Heart left ventricle (tissue), 16 donors: ENCODE data around the gene WDR87. TPM values are rescaled to one million over a fixed set of nuclear protein-coding genes. Genes with fewer than 3 reads are reported as not detected.

Experiments
- ATAC-seq, 4 donors: fragments of 200-7000 bp; cut with Tn5 transposase; one replicate each; pipeline ENCODE4 v1.9.1; 2020 to 2022; ENCODE audit warnings: moderate library complexity in 4 of 4, mild to moderate bottlenecking in 3 of 4, moderate number of reproducible peaks in 1 of 4
- DNase-seq, 5 donors: peaks; one replicate each; pipeline ENCODE4 v3.0.0-alpha.2; 2020
- H3K27ac ChIP-seq, 12 donors: fragments of 200-600 bp; sonication (generic) in 4 of 12; one replicate each; pipeline versions ENCODE4 v1.5.0 to v1.8.0; 2016 to 2022; ENCODE audit warnings: mild to moderate bottlenecking in 2 of 12
- H3K27me3 ChIP-seq, 9 donors: fragments of 200-600 bp; sonication (generic) in 2 of 9; one replicate each; pipeline versions ENCODE4 v1.5.1 to v1.8.0; 2016 to 2022; ENCODE audit warnings: mild to moderate bottlenecking in 3 of 9
- H3K36me3 ChIP-seq, 9 donors: fragments of 200-600 bp; sonication (generic) in 2 of 9; one replicate each; pipeline versions ENCODE4 v1.5.0 to v1.8.0; 2018 to 2022; ENCODE audit warnings: mild to moderate bottlenecking in 2 of 9
- H3K4me1 ChIP-seq, 12 donors: fragments of 200-600 bp; sonication (generic) in 4 of 12; one replicate each; pipeline versions ENCODE4 v1.5.0 to v1.8.0; 2016 to 2022; ENCODE audit warnings: mild to moderate bottlenecking in 3 of 12
- H3K4me3 ChIP-seq, 12 donors: fragments of 200-600 bp; sonication (generic) in 4 of 12; one replicate each; pipeline versions ENCODE4 v1.5.0 to v1.8.0; 2017 to 2022; ENCODE audit warnings: mild to moderate bottlenecking in 9 of 12, moderate library complexity in 4 of 12
- H3K9me3 ChIP-seq, 12 donors: fragments of 200-600 bp; sonication (generic) in 4 of 12; one replicate each; pipeline versions ENCODE4 v1.5.0 to v1.8.0; 2016 to 2022; ENCODE audit warnings: mild to moderate bottlenecking in 1 of 12
- CTCF ChIP-seq, 12 donors: fragments of 200-600 bp; sonication (generic) in 4 of 12; IDR thresholded peaks; one replicate each; pipeline versions ENCODE4 v1.5.0 to v1.8.0; 2018 to 2022; ENCODE audit warnings: antibody characterized with exemption in 12 of 12, mild to moderate bottlenecking in 5 of 12
- POLR2A ChIP-seq, 2 donors: fragments of 450-650 bp; IDR thresholded peaks; one replicate each; pipeline ENCODE4 v1.6.1; 2017; ENCODE audit warnings: antibody characterized with exemption in 2 of 2, mild to moderate bottlenecking in 2 of 2, moderate library complexity in 2 of 2
- WGBS, 4 donors: extraction: QIAGEN DNeasy Blood & Tissue Kit in 2 of 4; methylation state at CpG; one replicate each; pipeline versions ENCODE4 v1.1.5 to v1.1.7; 2013 to 2018; 5-methylcytosine and 5-hydroxymethylcytosine counted together
- intact Hi-C, 10 donors: fragments of 100-400 bp; cut with DNase I; formaldehyde crosslinking; loops; one replicate each; pipeline versions ENCODE4 v1.11.1 to v1.14.2; 2022
- polyA plus RNA-seq, 2 donors: library from polyadenylated mRNA; stranded (reverse); fragments of 200-250 nt; gene quantifications; one replicate each; pipeline ENCODE4 v1.2.3, GENCODE V29; 2013
- total RNA-seq, 9 donors: library from RNA; depleted of rRNA in 2 of 9; stranded (reverse); fragments of >200 nt in 2 of 9; fragmentation: NEBNext Ultra II Directional in 3 of 9; extraction: Animal tissue kit (Norgen Biotek cat#: 25700) in 3 of 9; gene quantifications; one replicate each; pipeline versions ENCODE4 v1.1.0 to v1.2.4, GENCODE V29; 2016 to 2023
- donor health status: ischemic (EF 13 %, LVEDD 7.1; RV severe dilation, severe dysfunction).
- donor health status: healthy with polysubstance abuse.
- donor health status: DM: no; HTN: yes; CAD: no.
- donor health status: DM: no; HTN: no; CAD: no.
- donor health status: ischemic (EF 25% LVEDD 6.9; RV normal size, moderate dysfunction).
- donor health status: ischemic (EF 25% LVEDD 5.7; RV mildly dilated, moderate dysfunction).
- donor health status: healthy.
- donor health status: DM: yes; HTN: yes; CAD: no.
- donor health status: ischemic (EF 35%, LVEDD 5.7; RV mildly dilated, moderate dysfunction).
- donor health status: nonischemic (EF 11% LVEDD 7.7; RV severe dilation, severe dysfunction).
- donor health status: DM: yes; HTN: yes; CAD: no.
- donor health status: PGD.
- donor health status: ischemic (EF 29% LVEDD 5.4; RV normal size, mild dysfunction).
- donor health status: nonischemic (EF 23%, LVEDD 6.1; RV moderate dilation, normal function).

WDR87 gene
- total and polyA plus RNA-seq, 11 donors = not detected

DNA sequence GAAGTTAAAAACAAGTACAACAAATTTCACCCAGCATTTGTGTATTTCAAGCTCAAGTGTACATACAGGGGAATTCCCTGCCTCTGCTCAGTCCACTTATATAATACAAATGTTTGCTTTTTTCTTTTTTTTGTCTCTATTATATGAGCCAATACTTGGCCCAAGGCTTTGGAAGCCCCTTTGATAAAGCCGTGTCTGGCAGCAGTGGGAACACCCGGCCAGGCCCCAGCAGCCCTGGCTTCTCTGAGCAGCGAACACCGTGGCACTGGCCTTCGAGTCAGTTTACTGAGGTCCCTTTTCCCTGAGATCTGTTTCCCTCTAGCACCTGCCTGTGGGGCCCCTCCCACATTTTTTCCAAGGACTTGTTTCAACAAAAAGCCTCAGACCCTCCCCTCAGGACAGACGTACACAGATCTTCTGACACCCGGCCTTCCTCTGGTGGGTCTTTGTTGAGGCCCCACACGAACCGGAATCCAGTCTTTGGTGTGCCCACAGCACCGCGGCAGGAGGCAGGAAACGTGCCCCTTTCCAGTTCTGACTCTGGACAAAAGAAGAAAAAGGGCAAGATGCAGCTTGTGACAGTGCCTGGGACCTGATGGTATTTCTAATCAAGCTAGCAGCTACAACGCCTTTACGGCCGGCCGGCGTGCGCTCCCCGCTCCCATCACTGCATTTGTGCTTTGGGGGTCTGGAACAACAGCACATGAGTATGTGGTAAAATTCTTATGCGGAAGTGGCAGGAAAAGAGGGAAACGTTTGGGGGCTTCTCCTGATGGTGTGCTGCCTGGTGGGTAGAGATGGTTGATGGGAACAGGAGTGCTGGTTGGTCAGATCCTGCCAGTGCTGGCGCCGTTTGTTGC lies 14.4 kb upstream of the WDR87 start:
- Histone ChIP-seq H3K27ac (no peak overlapping the region), H3K4me3 (no peak overlapping the region), H3K36me3 (peaks cover 0 to 7% (median 0%) of the 10 kb centered on the region in 9 donors), H3K4me1 (no peaks in the 10 kb centered on the region), H3K27me3 (no peaks in the 10 kb centered on the region), H3K9me3 (no peaks in the 10 kb centered on the region)
- TF ChIP-seq CTCF (IDR thresholded peaks at IDR 0.05) (no peak), POLR2A (IDR thresholded peaks at IDR 0.05) (no peak)
- intact Hi-C loops = no loop called here
- no peak for ATAC-seq
- DNase-seq = no peak
- 77 to 88% (median 86%) methylated on average over 23 of the region's 23 CpGs for WGBS, 4 donors

- intact Hi-C loops = no loop called here
- TF ChIP-seq POLR2A (IDR thresholded peaks at IDR 0.05) (no peak), CTCF (IDR thresholded peaks at IDR 0.05) (no peak)
- Histone ChIP-seq H3K27me3 (no peaks in the 10 kb centered on the region), H3K27ac (no peak overlapping the region), H3K36me3 (peaks cover 0 to 4% (median 0%) of the 10 kb centered on the region in 9 donors), H3K4me1 (peaks cover 0 to 8% (median 0%) of the 10 kb centered on the region in 12 donors), H3K9me3 (no peaks in the 10 kb centered on the region), H3K4me3 (no peak overlapping the region)
- DNase-seq (no peak), ATAC-seq (no peak)
- 20 to 43% (median 37%) methylated on average over 2 of the region's 2 CpGs for WGBS, 4 donors
Measured at GRCh38 chr19:37914908-37915307, 8.5 kb upstream of the WDR87 start.

DNA sequence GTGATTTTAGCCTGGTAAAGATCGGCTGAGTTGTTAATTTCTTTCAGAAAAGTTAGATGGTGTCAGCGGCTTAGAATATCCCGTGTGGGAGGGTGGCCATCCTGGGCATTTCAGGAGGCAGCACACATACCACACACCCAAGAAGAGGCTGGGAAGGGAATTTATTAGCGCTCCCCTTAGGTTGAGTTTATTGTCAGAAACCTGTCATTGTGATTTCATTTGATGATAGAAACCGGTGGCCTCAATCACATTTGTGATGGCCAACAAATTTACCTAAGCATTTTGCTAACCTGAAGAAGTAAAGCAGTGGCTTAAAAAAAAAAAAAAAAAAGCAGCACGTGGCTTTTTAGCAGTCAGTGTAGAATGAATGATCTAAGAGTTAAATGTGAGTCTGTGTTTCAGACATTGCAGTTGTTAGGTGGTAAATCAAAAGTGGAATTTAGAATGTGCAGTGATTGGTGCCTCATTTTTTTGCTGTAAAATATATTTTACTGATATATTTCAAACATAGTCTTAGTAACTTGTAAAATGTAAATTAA lies 3.3 kb upstream of the WDR87 start:
- Histone ChIP-seq H3K9me3 (no peaks in the 10 kb centered on the region), H3K27me3 (no peaks in the 10 kb centered on the region), H3K36me3 (no peaks in the 10 kb centered on the region), H3K27ac (no peak overlapping the region), H3K4me1 (peaks cover 0 to 21% (median 12%) of the 10 kb centered on the region in 12 donors), H3K4me3 (no peak overlapping the region)
- WGBS, 4 donors = 72 to 84% (median 77%) methylated on average over 6 of the region's 6 CpGs
- intact Hi-C loops = loop anchor here (5.0 to 10.0 kb wide), 10 partner anchors 93 to 428 kb away; partner anchors contain the start of genes CATSPERG (in 6 of the 10) and DPF1 (in 1 of the 10)
- no peak for TF ChIP-seq CTCF (IDR thresholded peaks at IDR 0.05)
- ATAC-seq = no peak
- no peak for DNase-seq

GRCh38 chr19:37907735-37908455 lies 1.5 kb upstream of the WDR87 start:
- H3K27ac ChIP-seq = peak overlapping the region in 6 of 12 donors; percentile 50 to 81 (median 78)
- H3K27me3 ChIP-seq = no peaks in the 10 kb centered on the region
- H3K4me1 ChIP-seq = peaks cover 0 to 19% (median 12%) of the 10 kb centered on the region in 12 donors
- WGBS, 4 donors = 25 to 31% (median 28%) methylated on average over 13 of the region's 13 CpGs
- no peaks in the 10 kb centered on the region for H3K9me3 ChIP-seq
- intact Hi-C loops = loop anchor here (2.0 to 10.0 kb wide), 11 partner anchors 94 to 429 kb away; partner anchors contain the start of genes CATSPERG (in 6 of the 10) and DPF1 (in 1 of the 10)
- H3K36me3 ChIP-seq = no peaks in the 10 kb centered on the region
- DNase-seq (no peak), ATAC-seq (no peak)
- H3K4me3 ChIP-seq = peak overlapping the region; percentile 76 to 98 (median 88)
- TF ChIP-seq POLR2A (IDR thresholded peaks at IDR 0.05) (no peak), CTCF (IDR thresholded peaks at IDR 0.05) (no peak)
